ENCODE results near the gene GPRC5D.

Gene GPRC5D

GRCh38 chr12:12927211-12928079, 24.5 kb downstream of the GPRC5D start:
- peak; percentile 77 for FAIRE-seq
- TF ChIP-seq TAF1 (IDR thresholded peaks at IDR 0.05; ENCODE audit: borderline replicate concordance, low read depth, low read length) = no peak; the same call in 1 of the 2 replicates
- no peak for TF ChIP-seq POLR2AphosphoS5 (IDR thresholded peaks at IDR 0.05; ENCODE audit: low read depth, low read length)
- TF ChIP-seq POLR2A (IDR thresholded peaks at IDR 0.05; ENCODE audit: low read depth, low read length) = no peak
- DNase-seq (ENCODE audit: insufficient read length) = peak; percentile 25

GRCh38 chr12:12926571-12927071, 25.3 kb downstream of the GPRC5D start:
- TF ChIP-seq POLR2A (IDR thresholded peaks at IDR 0.05; ENCODE audit: low read depth, low read length) = no peak
- no peak for TF ChIP-seq POLR2AphosphoS5 (IDR thresholded peaks at IDR 0.05; ENCODE audit: low read depth, low read length)
- TF ChIP-seq TAF1 (IDR thresholded peaks at IDR 0.05; ENCODE audit: borderline replicate concordance, low read depth, low read length) = no peak
- DNase-seq (ENCODE audit: insufficient read length) (no peak), FAIRE-seq (no peak)

GRCh38 chr12:12925388-12925787, 26.6 kb downstream of the GPRC5D start:
- no peak for TF ChIP-seq TAF1 (IDR thresholded peaks at IDR 0.05; ENCODE audit: borderline replicate concordance, low read depth, low read length)
- no peak for TF ChIP-seq POLR2A (IDR thresholded peaks at IDR 0.05; ENCODE audit: low read depth, low read length)
- no peak for TF ChIP-seq POLR2AphosphoS5 (IDR thresholded peaks at IDR 0.05; ENCODE audit: low read depth, low read length)
- no peak for FAIRE-seq
- no peak for DNase-seq (ENCODE audit: insufficient read length)

GRCh38 chr12:12924169-12924568, 27.8 kb downstream of the GPRC5D start:
- DNase-seq (ENCODE audit: insufficient read length) (no peak), FAIRE-seq (no peak)
- TF ChIP-seq POLR2A (IDR thresholded peaks at IDR 0.05; ENCODE audit: low read depth, low read length) (no peak), TAF1 (IDR thresholded peaks at IDR 0.05; ENCODE audit: borderline replicate concordance, low read depth, low read length) (no peak), POLR2AphosphoS5 (IDR thresholded peaks at IDR 0.05; ENCODE audit: low read depth, low read length) (no peak)

GRCh38 chr12:12922978-12923377, 29.0 kb downstream of the GPRC5D start:
- no peak for TF ChIP-seq POLR2A (IDR thresholded peaks at IDR 0.05; ENCODE audit: low read depth, low read length)
- TF ChIP-seq TAF1 (IDR thresholded peaks at IDR 0.05; ENCODE audit: borderline replicate concordance, low read depth, low read length) = no peak
- TF ChIP-seq POLR2AphosphoS5 (IDR thresholded peaks at IDR 0.05; ENCODE audit: low read depth, low read length) = no peak
- no peak for DNase-seq (ENCODE audit: insufficient read length)
- no peak for FAIRE-seq

GRCh38 chr12:12922191-12922616, 29.8 kb downstream of the GPRC5D start:
- FAIRE-seq = no peak
- no peak for DNase-seq (ENCODE audit: insufficient read length)
- no peak for TF ChIP-seq POLR2AphosphoS5 (IDR thresholded peaks at IDR 0.05; ENCODE audit: low read depth, low read length)
- TF ChIP-seq TAF1 (IDR thresholded peaks at IDR 0.05; ENCODE audit: borderline replicate concordance, low read depth, low read length) = no peak
- no peak for TF ChIP-seq POLR2A (IDR thresholded peaks at IDR 0.05; ENCODE audit: low read depth, low read length)

GRCh38 chr12:12919666-12920435, 32.1 kb downstream of the GPRC5D start:
- TF ChIP-seq POLR2A (IDR thresholded peaks at IDR 0.05; ENCODE audit: low read depth, low read length) (no peak), POLR2AphosphoS5 (IDR thresholded peaks at IDR 0.05; ENCODE audit: low read depth, low read length) (no peak), TAF1 (IDR thresholded peaks at IDR 0.05; ENCODE audit: borderline replicate concordance, low read depth, low read length) (no peak)
- no peak for DNase-seq (ENCODE audit: insufficient read length)
- FAIRE-seq = no peak

- no peak for DNase-seq (ENCODE audit: insufficient read length)
- FAIRE-seq = no peak
- TF ChIP-seq TAF1 (IDR thresholded peaks at IDR 0.05; ENCODE audit: borderline replicate concordance, low read depth, low read length) (no peak), POLR2AphosphoS5 (IDR thresholded peaks at IDR 0.05; ENCODE audit: low read depth, low read length) (no peak), POLR2A (IDR thresholded peaks at IDR 0.05; ENCODE audit: low read depth, low read length) (no peak)
Measured at GRCh38 chr12:12918781-12919389, 33.1 kb downstream of the GPRC5D start.

- no peak for TF ChIP-seq POLR2A (IDR thresholded peaks at IDR 0.05; ENCODE audit: low read depth, low read length)
- no peak for TF ChIP-seq TAF1 (IDR thresholded peaks at IDR 0.05; ENCODE audit: borderline replicate concordance, low read depth, low read length)
- TF ChIP-seq POLR2AphosphoS5 (IDR thresholded peaks at IDR 0.05; ENCODE audit: low read depth, low read length) = no peak
- DNase-seq (ENCODE audit: insufficient read length) (no peak), FAIRE-seq (no peak)
Measured at GRCh38 chr12:12917517-12917916, 34.5 kb downstream of the GPRC5D start.

GRCh38 chr12:12916135-12916944, 35.6 kb downstream of the GPRC5D start:
- DNase-seq (ENCODE audit: insufficient read length) (peak; percentile 46), FAIRE-seq (peak; percentile 95)
- TF ChIP-seq POLR2AphosphoS5 (IDR thresholded peaks at IDR 0.05; ENCODE audit: low read depth, low read length) (no peak), TAF1 (IDR thresholded peaks at IDR 0.05; ENCODE audit: borderline replicate concordance, low read depth, low read length) (no peak), POLR2A (IDR thresholded peaks at IDR 0.05; ENCODE audit: low read depth, low read length) (no peak)
